ENCODE data around the gene SLC25A20. TPM values are rescaled to one million over a fixed set of nuclear protein-coding genes. Genes with fewer than 3 reads are reported as not detected.

Gene SLC25A20
- polyA plus RNA-seq, 1 experiment = 30.0 TPM

DNA sequence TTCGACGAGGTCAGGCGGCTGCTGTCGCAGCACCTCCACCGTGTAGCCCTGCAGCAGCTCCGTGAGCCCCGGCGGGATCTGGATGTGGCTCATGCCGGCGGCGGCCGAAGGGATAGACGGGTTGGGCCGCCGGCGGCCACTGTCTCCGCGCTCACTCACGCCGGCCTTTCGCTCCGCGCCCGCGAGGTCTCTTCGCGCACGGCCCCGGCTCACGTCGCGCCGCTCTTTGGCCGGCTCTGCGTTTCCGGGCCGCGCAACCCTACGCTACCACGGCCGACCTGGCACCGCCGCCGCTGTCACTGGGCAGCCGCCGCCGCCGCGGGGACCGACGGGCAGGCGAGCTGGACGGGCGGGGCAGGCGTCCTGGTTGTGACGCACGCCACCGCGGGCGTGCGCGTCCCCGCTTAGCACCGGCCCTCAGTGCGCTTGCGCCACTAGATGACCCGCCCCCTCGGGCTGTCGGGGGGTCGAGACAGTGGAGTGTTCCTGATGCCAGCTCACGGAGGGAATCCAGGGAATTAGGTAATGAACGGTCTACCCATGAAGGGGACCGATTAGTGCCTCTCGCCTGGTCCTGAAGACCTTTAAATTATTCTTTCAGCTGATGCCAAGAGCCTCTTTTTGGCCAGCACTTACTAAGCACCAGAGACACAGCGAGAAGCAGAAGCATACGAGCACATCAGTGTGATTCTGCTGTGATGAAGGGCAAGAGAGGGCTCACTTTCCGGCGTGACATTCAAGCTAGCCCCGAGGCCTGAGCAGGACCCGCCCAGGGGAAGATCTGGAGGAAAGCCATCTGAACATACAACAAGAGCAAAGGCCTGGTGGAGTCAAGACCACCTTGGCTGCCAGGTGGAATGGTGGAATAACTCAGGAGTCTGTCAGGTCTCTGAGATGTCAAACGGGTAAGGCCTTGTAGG is 50.9 kb downstream of the SLC25A20 start, which contains the start of gene PRKAR2A:
Gene PRKAR2A, minus strand, starts transcription at position 371 of the 920 bp plus-strand sequence. Its CDS starts 278 bp downstream, at position 93.
- peak within 1 kb of the TSS; percentile 88 for H3K4me3 ChIP-seq (ENCODE audit: low read depth, low read length)
- no peaks in the 10 kb centered on the region for H3K27me3 ChIP-seq (ENCODE audit: control insufficient read depth, insufficient read depth, low read length)
- H3K9me3 ChIP-seq (ENCODE audit: control insufficient read depth, insufficient read depth, low read length) = no peaks in the 10 kb centered on the region
- H3K27ac ChIP-seq (ENCODE audit: low read depth, low read length) = peak within 1 kb of the TSS; percentile 65
- TF ChIP-seq, protein P1, sequence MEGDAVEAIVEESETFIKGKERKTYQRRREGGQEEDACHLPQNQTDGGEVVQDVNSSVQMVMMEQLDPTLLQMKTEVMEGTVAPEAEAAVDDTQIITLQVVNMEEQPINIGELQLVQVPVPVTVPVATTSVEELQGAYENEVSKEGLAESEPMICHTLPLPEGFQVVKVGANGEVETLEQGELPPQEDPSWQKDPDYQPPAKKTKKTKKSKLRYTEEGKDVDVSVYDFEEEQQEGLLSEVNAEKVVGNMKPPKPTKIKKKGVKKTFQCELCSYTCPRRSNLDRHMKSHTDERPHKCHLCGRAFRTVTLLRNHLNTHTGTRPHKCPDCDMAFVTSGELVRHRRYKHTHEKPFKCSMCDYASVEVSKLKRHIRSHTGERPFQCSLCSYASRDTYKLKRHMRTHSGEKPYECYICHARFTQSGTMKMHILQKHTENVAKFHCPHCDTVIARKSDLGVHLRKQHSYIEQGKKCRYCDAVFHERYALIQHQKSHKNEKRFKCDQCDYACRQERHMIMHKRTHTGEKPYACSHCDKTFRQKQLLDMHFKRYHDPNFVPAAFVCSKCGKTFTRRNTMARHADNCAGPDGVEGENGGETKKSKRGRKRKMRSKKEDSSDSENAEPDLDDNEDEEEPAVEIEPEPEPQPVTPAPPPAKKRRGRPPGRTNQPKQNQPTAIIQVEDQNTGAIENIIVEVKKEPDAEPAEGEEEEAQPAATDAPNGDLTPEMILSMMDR (IDR thresholded peaks at IDR 0.05; ENCODE audit: low read depth, low read length) = no peak
- ChIA-PET POLR2A (interaction anchor here (0.5 to 1.0 kb wide), 2 partner anchors 18 to 71 kb away, joined by 3 read pairs; partner anchors contain the start of gene ARIH2), CTCF (interaction anchor here (0.6 kb wide), 2 partner anchors 12 to 183 kb away, joined by 3 read pairs; no protein-coding TSS in a partner anchor)
- DNase-seq (ENCODE audit: low read depth, low spot score) = peak; percentile 49

DNA sequence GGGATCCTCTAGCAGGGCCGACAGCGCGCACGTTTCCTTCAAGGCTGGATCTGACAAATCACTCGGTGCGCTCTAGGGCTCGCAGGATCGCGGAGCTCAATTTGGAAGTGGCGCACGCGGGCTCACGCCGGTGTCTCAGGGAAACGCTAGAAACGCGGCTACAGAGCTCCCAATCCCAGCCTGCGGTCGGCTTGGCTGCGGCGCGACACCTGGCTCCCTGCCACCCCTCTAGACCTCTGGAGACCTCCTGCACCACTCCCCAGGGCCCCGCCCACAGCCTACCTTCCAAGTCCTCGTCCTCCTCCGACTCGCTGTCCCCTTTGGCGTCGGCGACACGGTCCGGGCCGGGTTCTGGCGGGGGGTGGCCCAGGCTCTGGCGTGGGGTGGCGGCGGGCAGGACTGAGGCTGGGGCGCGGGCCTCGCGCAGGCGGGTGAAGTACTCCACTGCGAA is 51.6 kb downstream of the SLC25A20 start:
- TF ChIP-seq, protein P1 (IDR thresholded peaks at IDR 0.05; ENCODE audit: low read depth, low read length) = no peak

GRCh38 chr3:48845170-48845569 is 53.5 kb downstream of the SLC25A20 start:
- TF ChIP-seq, protein P1 (IDR thresholded peaks at IDR 0.05; ENCODE audit: low read depth, low read length) = no peak
- DNase-seq (ENCODE audit: low read depth, low spot score) = no peak
- no peak overlapping the region for H3K4me3 ChIP-seq (ENCODE audit: low read depth, low read length)
- H3K9me3 ChIP-seq (ENCODE audit: control insufficient read depth, insufficient read depth, low read length) = no peaks in the 10 kb centered on the region
- CTCF ChIA-PET = no interaction called here
- no peaks in the 10 kb centered on the region for H3K27me3 ChIP-seq (ENCODE audit: control insufficient read depth, insufficient read depth, low read length)
- POLR2A ChIA-PET = interaction anchor here (0.6 kb wide), 1 partner anchor 43 kb away, joined by 6 read pairs; no protein-coding TSS in a partner anchor
- no peak overlapping the region for H3K27ac ChIP-seq (ENCODE audit: low read depth, low read length)

More for the DNA sequence above, 51.6 kb downstream of the SLC25A20 start:
- POLR2A ChIA-PET = interaction anchor here (0.6 to 1.0 kb wide), 3 partner anchors 11 to 109 kb away, joined by 3 to 6 read pairs (median 3); partner anchors contain the start of gene ARIH2
- H3K4me3 ChIP-seq (ENCODE audit: low read depth, low read length) = peak overlapping the region; percentile 88
- peak overlapping the region; percentile 57 for H3K27ac ChIP-seq (ENCODE audit: low read depth, low read length)
- CTCF ChIA-PET = interaction anchor here (0.6 kb wide), 1 partner anchor 183 kb away, joined by 3 read pairs; no protein-coding TSS in a partner anchor
- DNase-seq (ENCODE audit: low read depth, low spot score) = no peak
- no peaks in the 10 kb centered on the region for H3K27me3 ChIP-seq (ENCODE audit: control insufficient read depth, insufficient read depth, low read length)
- no peaks in the 10 kb centered on the region for H3K9me3 ChIP-seq (ENCODE audit: control insufficient read depth, insufficient read depth, low read length)

DNA sequence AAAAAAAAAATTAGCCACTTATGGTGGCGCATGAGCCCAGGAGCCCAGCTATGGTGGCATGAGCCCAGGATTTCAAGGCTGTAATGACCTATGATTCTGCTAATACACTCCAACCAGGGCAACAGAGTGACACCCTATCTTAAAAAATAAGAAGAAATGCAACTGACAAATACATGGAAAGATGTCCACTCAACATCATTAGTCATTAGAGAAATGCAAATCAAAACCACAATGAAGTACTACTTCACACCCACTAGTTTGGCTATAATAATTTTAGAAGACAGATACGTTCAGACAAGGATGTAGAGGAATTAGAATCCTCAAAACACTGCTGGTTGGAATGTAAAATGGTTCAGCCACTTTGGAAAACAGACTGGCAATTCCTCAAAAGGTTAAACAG is 61.5 kb downstream of the SLC25A20 start:
- ChIA-PET POLR2A (no interaction called here), CTCF (interaction anchor here (0.6 kb wide), 1 partner anchor 104 kb away, joined by 5 read pairs; no protein-coding TSS in a partner anchor)
- TF ChIP-seq, protein P1 (IDR thresholded peaks at IDR 0.05; ENCODE audit: low read depth, low read length) = no peak
- Histone ChIP-seq H3K4me3 (ENCODE audit: low read depth, low read length) (no peak overlapping the region), H3K27me3 (ENCODE audit: control insufficient read depth, insufficient read depth, low read length) (no peaks in the 10 kb centered on the region), H3K9me3 (ENCODE audit: control insufficient read depth, insufficient read depth, low read length) (no peaks in the 10 kb centered on the region), H3K27ac (ENCODE audit: low read depth, low read length) (no peak overlapping the region)
- DNase-seq (ENCODE audit: low read depth, low spot score) = no peak

Data from AG04450 (cell line).